ENCODE data around the gene PTPN5. TPM values are rescaled to one million over a fixed set of nuclear protein-coding genes. Genes with fewer than 3 reads are reported as not detected.
"Not testable (repeated sequence)": the region's sequence is repeated elsewhere in the genome, so short reads cannot be mapped to it uniquely, and the experiment has no call there.

The PTPN5 gene
- total RNA-seq (2014; rRNA removed; shearing (Covaris generic); ENCODE audit: low replicate concordance): 0.05 TPM in 1 of 2 replicates, not detected in the other

- H3K36me3 ChIP-seq: no peaks in the 10 kb centered on the region
- H3K9me3 ChIP-seq: no peaks in the 10 kb centered on the region
- H3K27me3 ChIP-seq: peaks cover 18% of the 10 kb centered on the region
- H3K4me3 ChIP-seq: peak within 1 kb of the TSS; percentile 11; the same call in 1 of the 2 replicates
- DNase-seq: peak; percentile 3
Observed at GRCh38 chr11:18791207-18791968, at the start of gene PTPN5. Gene PTPN5, minus strand, starts transcription at chr11:18791798. Its CDS starts 19,840 bp downstream, at chr11:18771958.

- Histone ChIP-seq H3K27me3 (no peaks in the 10 kb centered on the region), H3K9me3 (no peaks in the 10 kb centered on the region), H3K4me3 (no peak overlapping the region), H3K36me3 (no peaks in the 10 kb centered on the region)
- DNase-seq: no peak
Observed at GRCh38 chr11:18836417-18836816, 44.8 kb upstream of the PTPN5 start.

- no peaks in the 10 kb centered on the region for H3K36me3 ChIP-seq
- H3K27me3 ChIP-seq: no peaks in the 10 kb centered on the region
- H3K4me3 ChIP-seq: no peak overlapping the region
- no peaks in the 10 kb centered on the region for H3K9me3 ChIP-seq
- no peak for DNase-seq
Observed at GRCh38 chr11:18834754-18835466, 43.3 kb upstream of the PTPN5 start.

- DNase-seq, H3K4me3 ChIP-seq, H3K27me3 ChIP-seq, H3K9me3 ChIP-seq, H3K36me3 ChIP-seq: not testable (repeated sequence)
Observed at GRCh38 chr11:18820160-18820559, 28.6 kb upstream of the PTPN5 start.

- no peaks in the 10 kb centered on the region for H3K9me3 ChIP-seq
Observed at GRCh38 chr11:18804199-18804999, 12.8 kb upstream of the PTPN5 start.

GRCh38 chr11:18802381-18803257 lies 11.0 kb upstream of the PTPN5 start:
- DNase-seq: peak; percentile 9
- Histone ChIP-seq H3K4me3 (no peak overlapping the region), H3K9me3 (no peaks in the 10 kb centered on the region)

More at GRCh38 chr11:18804199-18804999, 12.8 kb upstream of the PTPN5 start:
- Histone ChIP-seq H3K4me3 (no peak overlapping the region), H3K27me3 (no peaks in the 10 kb centered on the region), H3K36me3 (no peaks in the 10 kb centered on the region)
- no peak for DNase-seq

GRCh38 chr11:18798799-18799469 lies 7.3 kb upstream of the PTPN5 start:
- Histone ChIP-seq H3K4me3 (no peak overlapping the region), H3K36me3 (no peaks in the 10 kb centered on the region), H3K27me3 (no peaks in the 10 kb centered on the region), H3K9me3 (no peaks in the 10 kb centered on the region)
- DNase-seq: no peak

More at GRCh38 chr11:18802381-18803257, 11.0 kb upstream of the PTPN5 start:
- no peaks in the 10 kb centered on the region for H3K27me3 ChIP-seq
- H3K36me3 ChIP-seq: no peaks in the 10 kb centered on the region

- no peaks in the 10 kb centered on the region for H3K36me3 ChIP-seq
- no peaks in the 10 kb centered on the region for H3K9me3 ChIP-seq
- peaks cover 18% of the 10 kb centered on the region for H3K27me3 ChIP-seq
- no peak for DNase-seq
- H3K4me3 ChIP-seq: no peak overlapping the region
Observed at GRCh38 chr11:18794956-18795355, 3.4 kb upstream of the PTPN5 start.

- Histone ChIP-seq H3K4me3 (no peak overlapping the region), H3K36me3 (no peaks in the 10 kb centered on the region), H3K27me3 (peaks cover 18% of the 10 kb centered on the region), H3K9me3 (no peaks in the 10 kb centered on the region)
- DNase-seq: no peak
Observed at GRCh38 chr11:18792827-18793226, 1.2 kb upstream of the PTPN5 start.

GRCh38 chr11:18791969-18792628 lies 501 bp upstream of the PTPN5 start:
- Histone ChIP-seq H3K36me3 (no peaks in the 10 kb centered on the region), H3K9me3 (no peaks in the 10 kb centered on the region), H3K27me3 (peaks cover 18% of the 10 kb centered on the region), H3K4me3 (no peak overlapping the region)
- no peak for DNase-seq

GRCh38 chr11:18790883-18791206 lies 753 bp downstream of the PTPN5 start:
- DNase-seq: no peak
- Histone ChIP-seq H3K27me3 (peaks cover 18% of the 10 kb centered on the region), H3K9me3 (no peaks in the 10 kb centered on the region), H3K36me3 (no peaks in the 10 kb centered on the region), H3K4me3 (no peak overlapping the region)

GRCh38 chr11:18789942-18790341 lies 1.7 kb downstream of the PTPN5 start:
- DNase-seq: no peak
- H3K9me3 ChIP-seq: no peaks in the 10 kb centered on the region
- H3K36me3 ChIP-seq: no peaks in the 10 kb centered on the region
- peaks cover 18% of the 10 kb centered on the region for H3K27me3 ChIP-seq
- H3K4me3 ChIP-seq: no peak overlapping the region

GRCh38 chr11:18785411-18785810 lies 6.2 kb downstream of the PTPN5 start:
- no peaks in the 10 kb centered on the region for H3K36me3 ChIP-seq
- no peak overlapping the region for H3K4me3 ChIP-seq
- no peaks in the 10 kb centered on the region for H3K9me3 ChIP-seq
- DNase-seq: no peak
- peaks cover 3% of the 10 kb centered on the region for H3K27me3 ChIP-seq

GRCh38 chr11:18780896-18781295 lies 10.7 kb downstream of the PTPN5 start:
- Histone ChIP-seq H3K4me3 (no peak overlapping the region), H3K9me3 (no peaks in the 10 kb centered on the region), H3K27me3 (no peaks in the 10 kb centered on the region), H3K36me3 (no peaks in the 10 kb centered on the region)
- DNase-seq: no peak

- no peak for DNase-seq
- Histone ChIP-seq H3K9me3 (no peaks in the 10 kb centered on the region), H3K36me3 (no peaks in the 10 kb centered on the region), H3K4me3 (no peak overlapping the region), H3K27me3 (no peaks in the 10 kb centered on the region)
Observed at GRCh38 chr11:18780329-18780728, 11.3 kb downstream of the PTPN5 start.
